CD1c-positive myeloid dendritic cell (primary cell): ENCODE measurements around the gene COX7A1.
"Not testable (repeated sequence)": the region's sequence is repeated elsewhere in the genome, so short reads cannot be mapped to it uniquely, and the experiment has no call there.

ENCODE experiments used
- DNase-seq: peaks from one replicate; pipeline ENCODE4 v3.0.0-alpha.2; 2016; ENCODE audit errors: extremely low spot score

The COX7A1 gene

GRCh38 chr19:36152352-36153091 is at the start of gene COX7A1:
TSS of gene COX7A1 (minus strand) at chr19:36152447. CDS start at chr19:36152407, 40 bp downstream.
- DNase-seq = no peak

- no peak for DNase-seq
These were observed 49.4 kb upstream of the COX7A1 start for GRCh38 chr19:36201684-36202083.

GRCh38 chr19:36198119-36198518 is 45.9 kb upstream of the COX7A1 start:
- no peak for DNase-seq

- DNase-seq = no peak
These were observed 44.0 kb upstream of the COX7A1 start for GRCh38 chr19:36196249-36196648.

- DNase-seq = not testable (repeated sequence)
These were observed 34.5 kb upstream of the COX7A1 start for GRCh38 chr19:36186722-36187121.

- no peak for DNase-seq
These were observed 31.0 kb upstream of the COX7A1 start for GRCh38 chr19:36183245-36183628.

- DNase-seq = no peak
These were observed 30.5 kb upstream of the COX7A1 start for GRCh38 chr19:36182612-36183244.

GRCh38 chr19:36179077-36179476 is 26.8 kb upstream of the COX7A1 start:
- DNase-seq = not testable (repeated sequence)

GRCh38 chr19:36173846-36174245 is 21.6 kb upstream of the COX7A1 start:
- not testable (repeated sequence) for DNase-seq

- DNase-seq = no peak
These were observed 20.6 kb upstream of the COX7A1 start for GRCh38 chr19:36172852-36173251.

GRCh38 chr19:36169084-36169760 is 17.0 kb upstream of the COX7A1 start:
- no peak for DNase-seq

GRCh38 chr19:36163813-36164212 is 11.6 kb upstream of the COX7A1 start:
- no peak for DNase-seq

GRCh38 chr19:36160821-36161596 is 8.8 kb upstream of the COX7A1 start:
- no peak for DNase-seq

GRCh38 chr19:36153126-36153525 is 879 bp upstream of the COX7A1 start:
- no peak for DNase-seq

GRCh38 chr19:36152019-36152351 is 262 bp downstream of the COX7A1 start:
- no peak for DNase-seq

- DNase-seq = no peak
These were observed 866 bp downstream of the COX7A1 start for GRCh38 chr19:36151144-36152018.

- no peak for DNase-seq
These were observed 1.7 kb downstream of the COX7A1 start for GRCh38 chr19:36150586-36150985.

- DNase-seq = no peak
These were observed 2.4 kb downstream of the COX7A1 start for GRCh38 chr19:36149673-36150406.

GRCh38 chr19:36144624-36145023 is 7.6 kb downstream of the COX7A1 start:
- DNase-seq = no peak

- no peak for DNase-seq
These were observed 9.8 kb downstream of the COX7A1 start for GRCh38 chr19:36142496-36142895.

- DNase-seq = no peak
These were observed 10.2 kb downstream of the COX7A1 start for GRCh38 chr19:36142046-36142445.
